ENCODE data around the gene FMNL2. TPM values are rescaled to one million over a fixed set of nuclear protein-coding genes. Genes with fewer than 3 reads are reported as not detected.
"Not testable (repeated sequence)": the region's sequence is repeated elsewhere in the genome, so short reads cannot be mapped to it uniquely, and the experiment has no call there.

FMNL2 gene
- total RNA-seq, 3 donors from 2014 or later, result 11.5 to 25.4 (median 12.0) TPM

DNA sequence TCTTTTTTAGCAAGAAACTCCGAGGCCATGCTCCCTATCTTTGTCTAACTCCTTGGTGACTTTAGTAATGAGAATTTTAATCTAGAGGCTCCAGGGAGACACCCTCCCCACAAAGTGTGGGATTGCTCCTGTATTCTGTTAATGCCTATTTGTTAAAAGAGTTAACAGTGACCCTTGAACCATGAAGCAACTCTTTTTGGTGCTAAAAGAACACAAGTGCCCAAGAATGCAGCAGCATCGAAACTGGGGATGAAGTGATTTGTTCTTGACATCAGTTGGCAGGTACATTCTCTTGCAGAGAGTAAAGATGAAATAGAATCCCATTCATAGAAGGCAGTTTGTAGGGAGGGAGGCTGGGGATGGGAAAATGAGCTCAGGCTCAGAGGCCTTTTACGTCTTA, 50.0 kb downstream of the FMNL2 start:
- DNase-seq (no peak), ATAC-seq (no peak)

DNA sequence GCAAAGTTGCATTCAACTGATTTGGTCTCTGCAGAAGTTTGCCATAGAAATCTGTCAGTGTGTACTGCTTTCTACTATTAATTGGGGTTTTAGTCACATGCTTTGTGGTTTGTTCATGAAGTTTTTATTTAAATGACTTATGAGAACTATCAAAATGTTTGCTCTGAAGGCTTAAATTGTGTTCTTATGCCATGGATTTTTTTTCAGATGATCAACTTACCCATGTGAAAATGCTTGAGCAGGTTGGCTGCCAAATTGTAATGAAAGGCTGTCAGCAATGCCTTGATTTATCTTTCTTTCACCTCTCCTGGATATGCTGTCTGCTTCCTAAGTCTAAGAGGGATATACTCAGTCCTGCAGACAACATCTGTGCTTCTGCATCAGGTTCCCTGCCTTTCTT, 50.7 kb downstream of the FMNL2 start:
- TF ChIP-seq, protein P1, sequence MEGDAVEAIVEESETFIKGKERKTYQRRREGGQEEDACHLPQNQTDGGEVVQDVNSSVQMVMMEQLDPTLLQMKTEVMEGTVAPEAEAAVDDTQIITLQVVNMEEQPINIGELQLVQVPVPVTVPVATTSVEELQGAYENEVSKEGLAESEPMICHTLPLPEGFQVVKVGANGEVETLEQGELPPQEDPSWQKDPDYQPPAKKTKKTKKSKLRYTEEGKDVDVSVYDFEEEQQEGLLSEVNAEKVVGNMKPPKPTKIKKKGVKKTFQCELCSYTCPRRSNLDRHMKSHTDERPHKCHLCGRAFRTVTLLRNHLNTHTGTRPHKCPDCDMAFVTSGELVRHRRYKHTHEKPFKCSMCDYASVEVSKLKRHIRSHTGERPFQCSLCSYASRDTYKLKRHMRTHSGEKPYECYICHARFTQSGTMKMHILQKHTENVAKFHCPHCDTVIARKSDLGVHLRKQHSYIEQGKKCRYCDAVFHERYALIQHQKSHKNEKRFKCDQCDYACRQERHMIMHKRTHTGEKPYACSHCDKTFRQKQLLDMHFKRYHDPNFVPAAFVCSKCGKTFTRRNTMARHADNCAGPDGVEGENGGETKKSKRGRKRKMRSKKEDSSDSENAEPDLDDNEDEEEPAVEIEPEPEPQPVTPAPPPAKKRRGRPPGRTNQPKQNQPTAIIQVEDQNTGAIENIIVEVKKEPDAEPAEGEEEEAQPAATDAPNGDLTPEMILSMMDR (IDR thresholded peaks at IDR 0.05), result no peak
- DNase-seq (no peak), ATAC-seq (no peak)
- Histone ChIP-seq H3K36me3 (ENCODE audit: low read depth) (no peaks in the 10 kb centered on the region), H3K9me3 (no peaks in the 10 kb centered on the region), H3K4me3 (no peak overlapping the region), H3K4me1 (ENCODE audit: low read depth) (no peaks in the 10 kb centered on the region)
- intact Hi-C loops (cut with DNase I, micrococcal nuclease), result no loop called here

More for the DNA sequence above, 50.0 kb downstream of the FMNL2 start:
- TF ChIP-seq, protein P1 (IDR thresholded peaks at IDR 0.05), result no peak
- H3K4me3 ChIP-seq, result no peak overlapping the region
- intact Hi-C loops (cut with DNase I, micrococcal nuclease), result no loop called here
- H3K36me3 ChIP-seq (ENCODE audit: low read depth), result no peaks in the 10 kb centered on the region
- H3K4me1 ChIP-seq (ENCODE audit: low read depth), result no peaks in the 10 kb centered on the region
- no peaks in the 10 kb centered on the region for H3K9me3 ChIP-seq

DNA sequence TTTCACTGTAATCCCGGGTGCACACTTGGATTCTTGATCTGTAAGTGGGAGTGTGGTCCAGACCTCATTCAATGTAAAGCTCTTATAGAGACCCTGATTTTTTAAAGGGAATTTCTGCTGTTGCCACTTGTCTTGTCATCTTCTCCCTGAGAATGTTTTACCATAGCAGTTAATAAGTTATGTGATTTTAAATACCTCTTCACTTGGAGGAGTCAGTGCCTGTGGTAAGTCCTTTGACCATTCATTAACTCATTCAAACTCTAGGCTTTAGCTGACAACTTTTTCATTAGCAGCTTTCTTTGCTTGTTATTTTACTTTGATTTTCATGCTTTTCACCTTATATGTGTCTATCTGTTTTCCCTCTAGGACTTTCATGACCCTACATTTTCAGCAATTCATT, 51.3 kb downstream of the FMNL2 start:
- no peaks in the 10 kb centered on the region for H3K36me3 ChIP-seq (ENCODE audit: low read depth)
- no peak overlapping the region for H3K4me3 ChIP-seq
- DNase-seq, result no peak
- no peaks in the 10 kb centered on the region for H3K9me3 ChIP-seq
- intact Hi-C loops (cut with DNase I, micrococcal nuclease), result no loop called here
- no peaks in the 10 kb centered on the region for H3K4me1 ChIP-seq (ENCODE audit: low read depth)
- no peak for ATAC-seq
- TF ChIP-seq, protein P1 (IDR thresholded peaks at IDR 0.05), result no peak

DNA sequence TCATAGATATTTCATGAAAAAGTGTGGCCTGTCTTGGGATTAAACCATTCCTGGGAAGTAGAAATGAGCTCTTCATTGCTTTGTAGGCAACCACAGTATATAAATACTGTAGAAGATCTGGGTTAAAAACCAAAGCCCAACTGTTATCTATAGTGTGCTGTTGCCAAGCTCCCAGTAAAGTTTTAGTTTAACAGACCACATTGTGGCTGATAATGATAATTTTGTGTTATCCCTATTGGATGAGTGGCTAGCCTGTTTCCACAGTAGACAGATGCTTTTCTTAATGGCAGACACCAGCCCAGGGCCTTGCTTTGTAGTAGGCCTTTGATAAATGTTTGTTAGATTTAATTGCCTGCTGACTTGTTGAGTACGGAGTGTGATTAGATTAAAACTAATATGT, 52.1 kb downstream of the FMNL2 start:
- ATAC-seq (no peak), DNase-seq (no peak)
- H3K4me3 ChIP-seq, result no peak overlapping the region
- no peaks in the 10 kb centered on the region for H3K9me3 ChIP-seq
- no peaks in the 10 kb centered on the region for H3K4me1 ChIP-seq (ENCODE audit: low read depth)
- TF ChIP-seq, protein P1 (IDR thresholded peaks at IDR 0.05), result no peak
- intact Hi-C loops (cut with DNase I, micrococcal nuclease), result no loop called here
- H3K36me3 ChIP-seq (ENCODE audit: low read depth), result no peaks in the 10 kb centered on the region

DNA sequence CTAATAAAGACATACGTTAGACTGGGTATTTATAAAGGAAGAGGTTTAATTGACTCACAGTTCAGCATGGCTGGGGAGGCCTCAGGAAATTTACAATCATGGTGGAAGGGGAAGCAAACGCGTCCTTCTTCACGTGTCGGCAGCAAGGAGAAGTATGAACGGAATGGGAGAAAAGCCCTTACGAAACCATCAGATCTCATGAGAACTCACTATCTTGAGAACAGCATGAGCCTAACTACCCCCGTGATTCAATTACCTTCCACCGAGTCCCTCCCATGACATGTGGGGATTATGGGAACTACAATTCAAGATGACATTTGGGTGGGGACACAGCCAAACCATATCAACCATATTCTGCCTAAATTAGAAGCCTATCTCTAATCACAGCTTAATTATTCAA, 53.3 kb downstream of the FMNL2 start:
- H3K4me1 ChIP-seq (ENCODE audit: low read depth); H3K4me3 ChIP-seq; DNase-seq; H3K9me3 ChIP-seq; H3K36me3 ChIP-seq (ENCODE audit: low read depth); ATAC-seq; intact Hi-C loops (cut with DNase I, micrococcal nuclease): not testable (repeated sequence)

DNA sequence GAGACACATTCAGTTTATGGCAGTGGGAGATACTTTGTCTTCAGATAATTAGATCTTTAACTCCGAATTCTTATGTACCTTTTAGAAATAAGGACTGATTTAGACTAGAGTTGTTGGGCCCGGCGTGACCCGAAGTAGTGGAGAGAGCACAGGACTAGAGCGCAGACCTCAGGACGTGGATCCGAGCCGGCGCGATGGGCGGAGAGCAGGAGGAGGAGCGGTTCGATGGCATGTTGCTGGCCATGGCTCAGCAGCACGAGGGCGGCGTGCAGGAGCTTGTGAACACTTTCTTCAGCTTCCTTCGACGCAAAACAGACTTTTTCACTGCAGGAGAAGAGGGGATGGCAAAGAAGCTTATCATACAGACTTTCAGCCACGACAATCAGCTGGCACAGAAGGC, 54.5 kb downstream of the FMNL2 start:
- Histone ChIP-seq H3K36me3 (ENCODE audit: low read depth) (no peaks in the 10 kb centered on the region), H3K4me3 (no peak overlapping the region), H3K4me1 (ENCODE audit: low read depth) (no peaks in the 10 kb centered on the region), H3K9me3 (no peaks in the 10 kb centered on the region)
- TF ChIP-seq, protein P1 (IDR thresholded peaks at IDR 0.05), result no peak
- ATAC-seq (no peak), DNase-seq (peak in 1 of 3 donors; percentile 53)
- intact Hi-C loops (cut with DNase I, micrococcal nuclease), result no loop called here
